GM19372 (cell line): ENCODE results near the gene FMN2.

Source experiments
- ATAC-seq: cut with Tn5 transposase; IDR thresholded peaks from one replicate; pipeline ENCODE4 v1.9.1; 2021; ENCODE audit warnings: mild to moderate bottlenecking, low read depth, moderate library complexity; ENCODE audit not compliant: unreplicated experiment

The FMN2 gene

DNA sequence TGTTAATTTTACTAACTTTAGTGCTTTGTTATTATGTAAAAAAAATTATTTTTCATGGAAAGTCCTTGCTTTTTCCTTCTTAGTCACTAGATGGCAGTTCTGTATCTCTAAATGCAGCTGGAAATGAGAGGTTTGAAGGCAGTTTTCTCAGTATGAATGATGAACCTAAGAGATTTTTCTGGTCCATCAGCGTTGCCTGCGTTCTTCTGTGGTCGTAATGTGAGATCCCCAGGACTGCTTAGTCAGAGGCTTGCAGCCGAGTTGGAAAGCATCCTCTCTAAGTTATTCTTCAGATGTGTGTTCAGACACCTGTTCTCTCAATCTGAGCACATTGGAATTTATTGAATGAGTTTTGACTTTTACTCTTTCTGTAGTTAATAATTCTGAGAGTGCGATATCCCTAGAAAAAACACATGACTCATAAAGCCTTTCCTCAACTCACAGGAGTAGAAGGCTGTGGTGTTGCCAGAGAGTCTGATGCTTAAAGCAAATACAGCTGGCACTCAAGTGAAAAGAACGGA is 99.3 kb downstream of the FMN2 start:
- no peak for ATAC-seq

DNA sequence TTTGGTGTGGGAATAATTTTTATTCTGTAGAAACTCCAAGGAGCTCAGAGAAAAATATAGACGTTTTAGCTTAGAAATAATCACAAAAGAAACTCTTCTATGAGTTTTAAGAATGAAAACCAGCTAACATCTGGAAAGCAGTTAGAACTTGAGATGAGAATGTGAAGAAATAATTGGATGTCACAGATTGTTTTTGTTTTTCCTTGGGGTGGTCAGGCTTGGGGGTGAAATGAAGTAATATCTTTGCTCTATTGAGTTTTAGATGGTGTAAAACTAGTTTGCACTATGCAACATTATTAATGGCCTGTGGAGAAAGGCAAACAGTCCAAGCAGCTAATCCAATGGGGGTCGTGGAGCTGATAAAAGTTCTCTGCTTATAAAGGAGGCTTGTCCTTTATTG is 101.2 kb downstream of the FMN2 start:
- ATAC-seq = no peak

GRCh38 chr1:240193679-240194078 is 102.0 kb downstream of the FMN2 start:
- no peak for ATAC-seq

DNA sequence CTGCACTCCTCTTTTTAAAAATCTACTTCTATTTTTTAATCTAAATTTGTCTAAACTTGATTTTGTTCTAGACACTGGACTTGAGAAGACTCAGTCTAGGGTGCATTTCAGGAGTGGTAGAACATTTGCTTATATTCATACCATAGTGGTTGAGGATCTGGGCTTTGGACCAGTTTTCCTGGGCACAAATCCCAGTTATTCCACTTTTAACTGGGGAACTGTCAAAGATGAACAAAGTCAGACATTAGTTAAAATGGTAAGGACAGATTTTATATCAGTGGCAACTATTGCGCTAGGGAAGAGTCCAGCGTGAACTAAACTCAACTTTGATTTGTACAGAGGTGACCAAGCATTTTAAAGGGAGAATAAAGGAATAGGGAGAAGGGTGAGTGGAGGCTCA is 102.4 kb downstream of the FMN2 start:
- no peak for ATAC-seq

DNA sequence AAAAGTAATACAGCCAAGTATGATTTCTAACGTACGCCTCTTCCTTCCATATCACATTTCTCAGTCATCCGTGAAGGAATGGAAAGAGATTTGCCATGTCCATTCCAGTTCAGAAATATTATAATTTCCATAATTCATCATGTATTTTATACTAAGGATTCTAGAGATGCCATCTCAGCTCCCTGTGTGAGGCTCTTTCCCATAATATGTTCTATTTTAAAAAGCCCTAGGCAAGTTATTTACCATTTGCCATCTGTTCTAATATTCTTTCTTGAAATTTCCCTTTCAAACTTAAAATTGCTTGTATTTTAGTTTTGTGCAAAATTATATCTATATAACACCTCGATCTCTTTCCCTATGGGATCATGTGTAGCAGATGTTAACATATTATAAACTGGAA is 106.7 kb downstream of the FMN2 start:
- ATAC-seq = no peak

GRCh38 chr1:240199758-240200645 is 108.3 kb downstream of the FMN2 start:
- no peak for ATAC-seq

GRCh38 chr1:240201931-240202330 is 110.2 kb downstream of the FMN2 start:
- no peak for ATAC-seq

DNA sequence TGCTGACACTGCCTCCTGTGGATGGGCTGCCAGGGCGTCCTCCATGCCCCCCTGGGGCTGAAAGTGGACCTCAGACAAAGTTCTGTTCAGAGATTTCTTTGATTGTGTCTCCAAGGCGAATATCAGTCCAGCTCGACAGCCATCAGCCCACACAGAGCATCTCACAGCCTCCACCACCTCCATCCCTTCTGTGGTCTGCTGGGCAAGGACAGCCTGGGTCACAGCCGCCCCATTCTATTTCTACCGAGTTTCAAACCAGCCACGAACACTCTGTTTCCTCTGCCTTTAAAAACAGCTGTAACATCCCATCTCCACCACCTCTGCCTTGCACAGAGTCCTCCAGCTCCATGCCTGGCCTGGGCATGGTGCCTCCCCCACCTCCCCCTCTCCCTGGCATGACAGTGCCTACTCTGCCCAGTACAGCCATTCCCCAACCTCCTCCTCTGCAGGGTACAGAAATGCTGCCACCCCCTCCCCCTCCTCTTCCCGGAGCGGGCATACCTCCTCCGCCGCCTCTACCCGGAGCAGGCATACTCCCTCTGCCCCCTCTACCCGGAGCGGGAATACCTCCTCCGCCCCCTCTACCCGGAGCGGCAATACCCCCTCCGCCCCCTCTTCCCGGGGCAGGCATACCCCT is 115.5 kb downstream of the FMN2 start:
- no peak for ATAC-seq

GRCh38 chr1:240210026-240210425 is 118.3 kb downstream of the FMN2 start:
- no peak for ATAC-seq

GRCh38 chr1:240212556-240212955 is 120.9 kb downstream of the FMN2 start:
- ATAC-seq = no peak

- ATAC-seq = no peak
Observed at GRCh38 chr1:240217403-240217802, 125.7 kb downstream of the FMN2 start.

DNA sequence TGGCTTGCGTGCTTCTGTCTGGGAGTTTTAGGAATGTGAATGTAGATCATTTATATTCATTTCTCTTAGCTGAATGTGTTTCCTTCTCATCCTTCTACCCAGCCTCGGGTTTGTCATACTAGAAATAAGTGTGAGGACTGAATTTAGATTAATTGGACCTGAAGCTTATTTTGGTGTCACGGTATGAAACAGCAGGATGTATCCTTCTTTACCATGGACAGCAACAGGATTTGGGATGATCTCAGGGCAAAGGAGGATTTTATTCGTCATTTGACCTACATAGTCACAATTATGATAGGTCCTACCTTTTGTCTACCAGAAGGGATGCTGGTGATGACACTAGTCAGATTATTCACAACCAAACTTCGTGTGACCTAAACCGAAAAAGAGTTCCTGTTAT is 127.4 kb downstream of the FMN2 start:
- ATAC-seq = no peak

DNA sequence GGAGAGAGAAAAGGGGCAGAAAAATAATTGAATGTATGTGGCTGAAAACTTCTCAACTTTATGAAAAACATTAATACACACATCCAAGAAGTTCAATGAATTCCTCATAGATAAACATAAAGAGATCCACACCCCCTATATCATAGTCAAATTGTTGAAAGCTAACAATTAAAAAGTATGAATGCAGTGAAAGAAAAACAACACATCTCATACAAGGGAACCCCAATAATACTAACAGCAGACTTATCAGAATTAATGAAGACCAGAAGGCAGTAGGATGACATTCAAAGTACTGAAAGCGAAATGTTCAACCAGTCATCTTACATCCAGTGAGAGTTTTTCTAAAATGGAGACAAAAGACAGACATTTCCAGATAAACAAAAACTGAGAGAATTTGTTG is 134.4 kb downstream of the FMN2 start:
- ATAC-seq = no peak

DNA sequence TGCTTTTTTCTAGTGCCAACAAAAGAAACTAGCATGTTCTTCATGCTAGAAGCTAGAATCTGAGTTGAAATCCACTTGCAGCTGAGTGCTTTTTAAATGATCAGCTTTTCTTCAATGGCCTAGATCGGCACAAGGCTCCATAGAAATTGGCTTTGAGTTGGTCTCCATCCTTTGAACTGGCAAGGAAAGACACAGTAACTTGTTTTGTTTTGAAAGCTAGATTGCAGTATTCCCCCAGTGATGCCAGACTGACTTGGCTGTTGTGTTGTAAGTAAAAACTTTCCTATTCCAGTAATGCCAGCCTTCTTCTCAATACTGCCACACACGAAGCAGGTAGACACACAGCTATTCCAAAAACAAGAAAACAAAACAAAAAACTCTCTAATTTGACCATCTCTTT is 139.1 kb downstream of the FMN2 start:
- ATAC-seq = no peak

DNA sequence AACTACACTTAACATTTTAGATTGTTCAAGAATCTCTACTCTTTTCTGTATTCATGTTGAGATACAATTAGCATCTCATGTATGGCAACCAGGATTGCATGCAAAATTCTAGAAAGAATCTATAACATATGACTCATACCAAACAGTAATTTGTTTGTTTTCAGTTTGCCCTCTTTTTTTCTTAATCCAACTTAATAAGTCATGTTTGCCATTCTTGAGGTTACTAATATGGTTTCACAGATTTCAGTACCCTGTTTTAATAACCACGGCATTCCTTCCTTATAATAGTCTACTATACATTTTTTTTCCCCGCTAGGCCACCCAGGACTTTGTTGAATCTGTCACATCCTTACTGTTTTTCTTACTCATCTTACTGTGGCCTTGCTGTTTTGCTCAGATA is 140.8 kb downstream of the FMN2 start:
- no peak for ATAC-seq

- ATAC-seq = no peak
Observed at GRCh38 chr1:240234485-240235210, 143.0 kb downstream of the FMN2 start.

DNA sequence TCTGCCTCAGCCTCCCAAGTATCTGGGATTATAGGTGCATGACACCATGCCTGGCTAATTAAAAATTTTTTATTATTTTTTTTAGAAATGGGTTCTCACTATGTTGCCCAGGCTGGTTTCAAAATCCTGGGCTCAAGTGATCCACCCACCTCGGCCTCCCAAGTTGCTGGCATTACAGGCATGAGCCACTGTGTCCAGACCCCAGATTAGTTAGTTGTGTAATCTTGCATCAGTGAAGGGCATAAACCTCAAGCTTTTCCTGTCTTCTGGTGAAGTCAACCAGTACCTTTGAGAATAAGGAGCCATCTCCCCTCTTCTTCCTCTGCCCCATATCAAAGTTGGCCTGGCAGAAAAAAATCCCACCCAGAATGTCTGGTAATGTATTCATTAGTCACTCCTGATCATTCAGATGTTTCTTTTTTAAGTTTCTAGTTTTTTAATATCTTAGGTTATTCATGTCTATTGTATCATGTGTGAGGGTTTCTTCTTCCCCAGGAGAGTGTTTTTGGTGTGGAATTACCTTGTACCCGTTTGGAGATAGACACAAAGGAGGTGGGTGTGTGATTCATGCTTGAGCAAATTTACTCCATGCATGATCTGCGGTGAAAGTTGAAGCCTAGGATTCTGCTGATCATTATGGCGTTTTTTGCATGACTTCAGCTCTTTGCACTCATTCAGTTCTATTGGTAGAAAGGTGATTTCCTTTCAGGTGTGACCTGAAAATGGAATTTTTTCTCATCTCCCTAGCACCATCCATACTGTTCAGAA is 144.0 kb downstream of the FMN2 start:
- ATAC-seq = no peak

DNA sequence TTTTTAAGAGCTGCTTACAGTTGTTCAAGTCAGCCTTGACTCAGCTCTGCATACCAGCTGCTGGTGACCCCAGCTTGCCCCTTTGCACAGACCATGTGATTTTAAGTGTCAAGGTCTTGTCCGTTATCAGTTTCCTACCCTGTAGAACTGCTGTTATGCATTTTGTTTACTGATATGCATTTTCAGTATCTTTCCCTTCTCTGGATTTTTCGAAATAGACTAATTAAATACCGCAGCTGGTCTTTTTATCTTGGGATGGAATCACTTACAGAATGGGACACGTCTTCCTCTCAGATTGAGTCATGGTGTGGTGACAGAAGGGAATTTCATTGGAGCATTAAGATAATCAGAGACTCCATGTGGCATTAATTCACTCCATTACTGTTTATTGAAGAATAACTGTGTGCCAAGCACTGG is 145.6 kb downstream of the FMN2 start:
- ATAC-seq = no peak

DNA sequence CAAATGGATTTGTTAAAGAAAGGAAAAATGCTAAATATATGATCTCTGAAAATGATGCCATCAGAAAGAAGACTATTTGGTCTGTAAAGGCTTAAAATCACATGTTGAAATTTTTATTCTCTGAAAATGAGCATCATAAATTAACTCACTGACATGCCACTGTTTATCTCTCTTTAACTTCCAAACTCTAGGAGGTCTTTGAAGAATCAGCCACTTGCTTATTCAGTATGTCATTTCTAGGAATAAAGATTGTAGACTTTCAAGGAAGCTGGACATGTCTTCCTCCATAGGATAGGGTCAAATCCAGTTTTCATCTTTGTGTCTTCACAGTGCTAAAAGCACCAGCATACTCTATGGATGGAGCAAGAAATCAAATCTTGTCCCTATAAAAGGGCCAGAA is 147.6 kb downstream of the FMN2 start:
- no peak for ATAC-seq

GRCh38 chr1:240241278-240241677 is 149.6 kb downstream of the FMN2 start:
- ATAC-seq = no peak
